Measurements from ENCODE around the gene FAM229B.

DNA sequence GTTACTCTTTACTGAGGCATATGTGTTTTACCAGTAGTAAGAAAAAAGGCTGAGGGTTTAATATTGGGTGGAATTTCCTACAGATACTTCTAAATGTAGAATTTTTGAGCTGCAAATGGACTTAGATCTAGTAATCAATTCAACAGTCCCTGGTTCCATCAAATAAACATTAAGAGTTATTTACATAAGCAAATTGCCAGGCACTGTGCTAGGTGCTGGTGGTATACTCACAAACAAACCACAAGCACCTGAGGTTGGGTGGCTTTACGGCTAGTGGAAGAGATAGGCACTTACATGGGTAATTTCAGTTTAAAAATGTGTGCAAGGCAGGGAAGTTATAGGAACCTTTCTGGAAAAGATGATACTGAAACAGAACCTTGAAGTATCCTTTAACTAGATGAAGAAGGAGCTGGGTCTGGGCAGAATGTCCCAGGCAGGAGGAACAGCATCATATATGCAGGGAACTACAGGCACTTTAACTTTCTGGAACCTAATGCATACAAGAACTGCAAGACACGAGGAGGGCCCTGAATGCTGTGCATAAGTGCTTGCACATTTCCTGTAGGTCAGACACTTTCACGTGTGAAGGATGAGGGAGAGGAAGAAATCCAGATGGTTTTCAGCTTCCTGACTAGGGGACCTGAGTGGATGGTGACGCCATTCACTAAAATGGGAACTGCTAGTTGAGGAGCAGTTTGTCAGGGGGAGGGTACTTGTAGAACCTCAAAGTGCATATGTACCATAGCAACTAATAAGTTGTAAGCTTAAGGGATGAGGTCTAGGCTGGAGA is 29.0 kb upstream of the FAM229B start:
- TF ChIP-seq POLR2AphosphoS5 (IDR thresholded peaks at IDR 0.05) (no peak), EP300 (IDR thresholded peaks at IDR 0.05) (no peak), POLR2A (IDR thresholded peaks at IDR 0.05) (no peak)
- TF ChIP-seq, protein P1, sequence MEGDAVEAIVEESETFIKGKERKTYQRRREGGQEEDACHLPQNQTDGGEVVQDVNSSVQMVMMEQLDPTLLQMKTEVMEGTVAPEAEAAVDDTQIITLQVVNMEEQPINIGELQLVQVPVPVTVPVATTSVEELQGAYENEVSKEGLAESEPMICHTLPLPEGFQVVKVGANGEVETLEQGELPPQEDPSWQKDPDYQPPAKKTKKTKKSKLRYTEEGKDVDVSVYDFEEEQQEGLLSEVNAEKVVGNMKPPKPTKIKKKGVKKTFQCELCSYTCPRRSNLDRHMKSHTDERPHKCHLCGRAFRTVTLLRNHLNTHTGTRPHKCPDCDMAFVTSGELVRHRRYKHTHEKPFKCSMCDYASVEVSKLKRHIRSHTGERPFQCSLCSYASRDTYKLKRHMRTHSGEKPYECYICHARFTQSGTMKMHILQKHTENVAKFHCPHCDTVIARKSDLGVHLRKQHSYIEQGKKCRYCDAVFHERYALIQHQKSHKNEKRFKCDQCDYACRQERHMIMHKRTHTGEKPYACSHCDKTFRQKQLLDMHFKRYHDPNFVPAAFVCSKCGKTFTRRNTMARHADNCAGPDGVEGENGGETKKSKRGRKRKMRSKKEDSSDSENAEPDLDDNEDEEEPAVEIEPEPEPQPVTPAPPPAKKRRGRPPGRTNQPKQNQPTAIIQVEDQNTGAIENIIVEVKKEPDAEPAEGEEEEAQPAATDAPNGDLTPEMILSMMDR (IDR thresholded peaks at IDR 0.05): no peak
